Measurements from ENCODE around the gene KATNAL1. TPM values are rescaled to one million over a fixed set of nuclear protein-coding genes. Genes with fewer than 3 reads are reported as not detected.

Gene KATNAL1
- total RNA-seq, 2 donors from 2014 or later = 22.2 to 37.9 TPM

DNA sequence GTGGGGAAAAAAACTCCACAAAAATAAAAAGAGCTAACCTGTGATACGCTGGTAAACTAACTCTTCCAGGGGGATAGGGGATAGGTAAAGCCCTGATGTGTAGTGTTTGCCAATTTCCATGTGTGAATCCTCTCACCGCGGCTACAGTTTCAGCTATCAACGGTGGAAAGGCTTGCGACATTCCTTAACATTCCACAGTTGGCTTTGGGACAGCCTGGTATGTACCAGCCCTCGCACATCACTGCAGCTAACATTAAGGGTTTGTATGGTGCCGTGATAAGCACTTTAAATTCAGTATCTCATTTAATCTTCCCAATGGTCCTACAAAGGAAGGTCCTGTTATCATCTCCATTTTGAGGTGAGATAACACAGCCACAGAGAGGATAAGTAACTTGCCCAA lies 112.4 kb downstream of the KATNAL1 start:
- no peak for DNase-seq (ENCODE audit: low spot score)
- H3K27ac ChIP-seq = no peak overlapping the region
- no peaks in the 10 kb centered on the region for H3K4me1 ChIP-seq
- H3K4me3 ChIP-seq = no peak overlapping the region
- TF ChIP-seq, protein P1, sequence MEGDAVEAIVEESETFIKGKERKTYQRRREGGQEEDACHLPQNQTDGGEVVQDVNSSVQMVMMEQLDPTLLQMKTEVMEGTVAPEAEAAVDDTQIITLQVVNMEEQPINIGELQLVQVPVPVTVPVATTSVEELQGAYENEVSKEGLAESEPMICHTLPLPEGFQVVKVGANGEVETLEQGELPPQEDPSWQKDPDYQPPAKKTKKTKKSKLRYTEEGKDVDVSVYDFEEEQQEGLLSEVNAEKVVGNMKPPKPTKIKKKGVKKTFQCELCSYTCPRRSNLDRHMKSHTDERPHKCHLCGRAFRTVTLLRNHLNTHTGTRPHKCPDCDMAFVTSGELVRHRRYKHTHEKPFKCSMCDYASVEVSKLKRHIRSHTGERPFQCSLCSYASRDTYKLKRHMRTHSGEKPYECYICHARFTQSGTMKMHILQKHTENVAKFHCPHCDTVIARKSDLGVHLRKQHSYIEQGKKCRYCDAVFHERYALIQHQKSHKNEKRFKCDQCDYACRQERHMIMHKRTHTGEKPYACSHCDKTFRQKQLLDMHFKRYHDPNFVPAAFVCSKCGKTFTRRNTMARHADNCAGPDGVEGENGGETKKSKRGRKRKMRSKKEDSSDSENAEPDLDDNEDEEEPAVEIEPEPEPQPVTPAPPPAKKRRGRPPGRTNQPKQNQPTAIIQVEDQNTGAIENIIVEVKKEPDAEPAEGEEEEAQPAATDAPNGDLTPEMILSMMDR (IDR thresholded peaks at IDR 0.05) = no peak
- no peaks in the 10 kb centered on the region for H3K27me3 ChIP-seq
- H3K36me3 ChIP-seq = no peaks in the 10 kb centered on the region
- H3K9me3 ChIP-seq = no peaks in the 10 kb centered on the region

DNA sequence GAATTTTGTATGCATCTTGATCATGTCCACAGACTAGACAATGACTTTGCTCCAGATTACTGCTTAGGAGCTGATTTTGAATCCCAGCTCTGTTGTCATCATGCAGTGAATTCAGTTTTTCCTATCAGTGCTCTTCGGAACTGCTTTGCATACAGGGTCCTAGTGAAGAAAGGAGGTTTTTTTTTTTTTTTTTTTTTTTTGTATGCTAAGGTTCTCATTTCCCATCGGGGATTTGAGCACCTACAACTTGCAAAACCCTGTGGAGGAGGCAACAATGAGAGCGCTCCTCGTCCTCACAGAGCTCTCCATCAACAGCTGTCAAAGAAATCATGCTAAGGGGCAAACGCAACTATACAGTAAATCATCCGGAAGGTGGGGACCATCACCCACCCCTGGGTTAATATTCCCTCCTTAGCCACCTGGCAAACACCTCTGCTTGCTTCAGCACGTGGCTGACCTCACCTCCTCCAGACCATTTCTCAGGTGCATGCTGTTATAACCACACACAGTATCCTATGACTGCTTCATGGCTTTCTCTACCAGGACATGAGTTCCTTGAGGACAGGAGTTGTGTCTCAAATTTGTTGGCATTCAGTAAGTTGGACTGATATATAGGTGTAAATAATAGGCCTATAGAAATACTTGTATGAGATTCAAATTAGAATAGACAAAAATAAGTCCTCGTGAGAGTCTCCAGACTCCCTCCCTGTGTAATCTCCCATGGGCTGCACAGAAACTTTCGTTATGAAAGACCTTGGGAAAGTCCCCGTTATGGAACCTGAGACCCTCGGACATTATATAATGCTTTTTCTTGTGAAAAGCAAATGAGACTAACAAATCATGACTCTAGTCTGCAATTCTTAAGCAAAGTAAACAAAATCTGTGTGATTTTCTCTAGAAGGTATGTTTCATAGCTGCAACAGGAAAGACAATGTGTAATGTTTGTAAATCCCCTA lies 113.8 kb downstream of the KATNAL1 start:
- TF ChIP-seq, protein P1 (IDR thresholded peaks at IDR 0.05) = no peak
- Histone ChIP-seq H3K4me3 (no peak overlapping the region), H3K4me1 (no peaks in the 10 kb centered on the region), H3K27me3 (no peaks in the 10 kb centered on the region), H3K9me3 (no peaks in the 10 kb centered on the region), H3K27ac (no peak overlapping the region), H3K36me3 (no peaks in the 10 kb centered on the region)
- no peak for DNase-seq (ENCODE audit: low spot score)

DNA sequence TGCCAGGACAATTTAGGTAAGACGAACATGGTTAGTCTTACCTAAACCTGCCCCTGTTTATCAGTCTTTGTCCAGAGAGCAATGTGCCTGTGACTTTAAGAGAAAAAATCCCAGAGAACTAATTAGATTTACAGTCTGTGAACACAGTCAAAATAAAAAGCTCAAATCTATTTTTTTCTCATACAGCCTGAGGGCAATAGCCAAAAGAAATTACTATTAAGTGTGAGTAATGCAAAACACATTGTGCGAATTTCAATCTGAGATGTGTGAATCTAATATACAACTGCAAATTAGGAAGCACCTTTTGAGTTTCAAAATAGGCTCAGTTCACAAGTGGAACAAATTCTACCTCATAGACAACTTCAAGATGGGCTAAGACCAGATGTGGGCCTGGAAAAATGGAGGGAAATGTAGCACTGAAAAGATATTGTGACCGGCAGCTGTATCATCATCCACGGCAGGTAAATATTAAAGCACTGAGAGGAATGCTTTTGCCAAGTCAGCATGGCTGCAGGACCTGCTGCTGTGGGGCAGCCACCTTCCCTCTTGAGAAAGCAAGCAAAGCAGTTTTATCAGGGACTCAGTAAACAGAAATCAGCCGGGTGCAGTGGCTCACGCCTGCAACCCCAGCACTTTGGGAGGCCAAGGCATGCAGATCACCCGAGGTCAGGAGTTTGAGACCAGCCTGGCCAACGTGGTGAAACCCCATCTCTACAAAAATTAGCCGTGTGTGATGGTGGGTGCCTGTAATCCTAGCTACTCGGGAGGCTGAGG lies 114.8 kb downstream of the KATNAL1 start:
- TF ChIP-seq, protein P1 (IDR thresholded peaks at IDR 0.05) = no peak
- Histone ChIP-seq H3K27ac (no peak overlapping the region), H3K27me3 (no peaks in the 10 kb centered on the region), H3K36me3 (no peaks in the 10 kb centered on the region), H3K4me1 (no peaks in the 10 kb centered on the region), H3K9me3 (no peaks in the 10 kb centered on the region), H3K4me3 (no peak overlapping the region)
- no peak for DNase-seq (ENCODE audit: low spot score)

DNA sequence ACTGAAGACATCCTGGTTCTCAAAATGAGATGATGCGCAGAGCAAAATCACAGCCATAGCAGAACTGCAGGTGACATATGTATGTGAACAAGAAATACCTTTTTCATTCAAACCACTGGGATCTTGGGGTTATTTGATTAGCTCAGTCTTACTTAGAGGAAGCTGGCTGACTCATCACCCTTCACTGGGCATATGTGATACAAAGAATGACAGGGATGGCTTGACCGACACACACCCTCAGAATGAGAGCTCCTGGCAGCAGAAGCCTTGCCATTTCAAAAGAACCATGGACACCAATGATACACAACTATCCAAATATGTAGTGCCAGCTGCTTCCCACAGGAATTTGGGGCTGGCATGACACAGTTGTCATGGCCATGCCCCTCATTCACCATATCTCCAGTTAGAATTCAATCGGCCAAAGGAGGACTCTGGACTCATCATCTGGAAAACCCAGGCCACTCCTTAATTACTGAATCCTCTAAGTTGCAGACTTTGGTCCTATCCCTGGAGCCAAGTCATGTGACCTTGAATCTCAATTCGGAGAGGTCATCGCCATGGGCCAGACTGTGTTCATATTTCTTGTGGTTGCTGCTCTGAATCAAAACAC lies 115.8 kb downstream of the KATNAL1 start:
- TF ChIP-seq, protein P1 (IDR thresholded peaks at IDR 0.05) = no peak

DNA sequence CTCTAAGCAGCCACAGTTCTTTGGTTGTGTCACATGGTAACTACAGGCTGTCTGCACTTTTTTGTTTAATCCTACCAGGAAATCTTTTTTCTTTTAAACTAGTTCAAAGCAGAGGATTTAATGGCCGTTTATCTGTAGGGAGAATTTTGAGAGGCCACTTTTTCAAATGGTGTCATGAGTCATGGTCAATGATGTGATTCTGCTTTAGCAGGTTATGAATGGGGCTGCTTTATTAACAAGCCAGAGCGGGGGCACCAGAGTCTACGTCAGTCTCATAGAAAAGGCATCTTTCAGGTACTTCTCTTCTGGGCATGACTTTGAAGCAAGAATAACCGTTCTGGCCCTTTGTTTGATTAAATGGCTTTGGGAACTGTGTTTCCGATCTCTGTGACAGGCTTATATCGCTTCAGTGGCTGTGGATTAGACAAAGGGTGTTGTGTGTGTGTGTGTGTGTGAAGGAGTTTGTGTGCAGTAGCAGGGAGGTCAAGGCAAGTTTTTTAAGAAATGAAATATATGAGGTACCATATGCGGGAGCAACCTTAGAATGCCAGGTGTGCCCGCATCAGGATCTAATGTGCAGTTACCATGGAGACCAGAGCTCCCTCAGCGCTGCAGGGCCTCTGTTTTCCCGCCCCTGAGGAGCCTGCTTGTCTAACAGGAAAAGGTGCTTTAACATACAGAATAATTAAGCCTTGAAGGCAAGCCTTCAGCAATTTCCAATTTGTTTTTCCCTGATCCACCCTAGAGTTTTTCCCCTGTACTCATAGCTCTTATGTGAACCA lies 120.5 kb downstream of the KATNAL1 start:
- H3K9me3 ChIP-seq = no peaks in the 10 kb centered on the region
- H3K4me1 ChIP-seq = no peaks in the 10 kb centered on the region
- no peak for DNase-seq (ENCODE audit: low spot score)
- no peak overlapping the region for H3K27ac ChIP-seq
- H3K36me3 ChIP-seq = no peaks in the 10 kb centered on the region
- H3K27me3 ChIP-seq = no peaks in the 10 kb centered on the region
- H3K4me3 ChIP-seq = no peak overlapping the region
- TF ChIP-seq, protein P1 (IDR thresholded peaks at IDR 0.05) = no peak

More for the DNA sequence above, 115.8 kb downstream of the KATNAL1 start:
- DNase-seq (ENCODE audit: low spot score) = no peak
- Histone ChIP-seq H3K36me3 (no peaks in the 10 kb centered on the region), H3K27me3 (no peaks in the 10 kb centered on the region), H3K4me1 (no peaks in the 10 kb centered on the region), H3K4me3 (no peak overlapping the region), H3K9me3 (no peaks in the 10 kb centered on the region), H3K27ac (no peak overlapping the region)

All from right atrium auricular region (tissue), 2 donors.